Mucosa of stomach (tissue), 1 donor: ENCODE results near the gene FTSJ3.
"Not testable (repeated sequence)": the region's sequence is repeated elsewhere in the genome, so short reads cannot be mapped to it uniquely, and the experiment has no call there.

ENCODE experiments used
- H3K27me3 ChIP-seq: one replicate; pipeline ENCODE4 v1.7.0; 2013; ENCODE audit warnings: mild to moderate bottlenecking, low read length; ENCODE audit not compliant: control insufficient read depth, insufficient read depth
- H3K36me3 ChIP-seq: one replicate; pipeline ENCODE4 v1.7.0; 2013; ENCODE audit warnings: low read length; ENCODE audit not compliant: control insufficient read depth, insufficient read depth
- H3K4me1 ChIP-seq: one replicate; pipeline ENCODE4 v1.7.0; 2013; ENCODE audit warnings: mild to moderate bottlenecking, low read length; ENCODE audit not compliant: control insufficient read depth, insufficient read depth
- H3K4me3 ChIP-seq: one replicate; pipeline ENCODE4 v1.7.0; 2013; ENCODE audit warnings: low read length
- H3K9ac ChIP-seq: one replicate; pipeline ENCODE4 v1.7.0; 2013; ENCODE audit warnings: mild to moderate bottlenecking, low read length, moderate library complexity
- H3K9me3 ChIP-seq: one replicate; pipeline ENCODE4 v1.7.0; 2013; ENCODE audit warnings: mild to moderate bottlenecking, low read length, moderate library complexity; ENCODE audit not compliant: control insufficient read depth
- donor health status: Pancreatic carcinoma.

The FTSJ3 gene

DNA sequence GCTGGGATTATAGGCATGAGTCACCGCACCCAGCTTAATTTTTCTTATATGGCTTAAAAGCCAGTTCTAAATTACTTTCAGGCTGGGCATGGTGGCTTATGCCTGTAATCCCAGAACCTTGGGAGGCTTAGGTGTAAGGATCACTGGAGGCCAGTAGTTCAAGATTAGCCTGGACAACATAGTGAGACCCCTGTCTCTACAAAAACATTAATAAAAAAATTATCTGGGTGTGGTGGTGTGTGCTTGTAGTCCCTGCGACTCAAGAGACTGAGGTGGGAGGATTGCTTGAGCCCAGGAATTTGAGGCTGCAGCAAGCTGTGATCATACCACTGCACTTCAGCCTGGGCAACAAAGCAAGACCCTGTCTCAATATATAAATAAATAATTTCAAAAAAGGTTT lies 25.8 kb upstream of the FTSJ3 start:
- Histone ChIP-seq H3K9ac (no peak overlapping the region), H3K27me3 (no peaks in the 10 kb centered on the region)

DNA sequence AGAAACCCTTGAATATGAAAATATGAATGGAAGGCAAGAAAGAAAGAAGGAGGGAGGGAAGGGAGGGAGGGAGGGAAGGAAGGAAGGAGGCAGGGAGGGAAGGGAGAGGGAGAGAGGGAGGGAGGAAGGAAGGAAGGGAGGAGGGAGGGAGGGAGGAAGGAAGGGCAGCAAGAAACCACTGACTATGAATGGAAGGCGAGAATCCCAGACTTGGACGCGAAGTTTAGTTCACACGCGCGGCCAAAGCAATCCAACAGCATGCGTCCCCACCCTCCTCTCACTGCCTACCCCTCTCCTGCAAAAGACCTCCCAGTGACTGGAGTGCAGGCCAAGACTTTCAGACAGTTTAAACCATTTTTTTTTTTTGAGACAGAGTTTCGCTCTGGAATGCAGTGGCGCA lies 22.9 kb upstream of the FTSJ3 start:
- no peaks in the 10 kb centered on the region for H3K4me1 ChIP-seq
- H3K27me3 ChIP-seq: no peaks in the 10 kb centered on the region
- no peaks in the 10 kb centered on the region for H3K36me3 ChIP-seq
- no peak overlapping the region for H3K4me3 ChIP-seq
- H3K9ac ChIP-seq: no peak overlapping the region
- H3K9me3 ChIP-seq: no peaks in the 10 kb centered on the region

More for the DNA sequence above, 25.8 kb upstream of the FTSJ3 start:
- no peak overlapping the region for H3K4me3 ChIP-seq
- no peaks in the 10 kb centered on the region for H3K4me1 ChIP-seq
- H3K36me3 ChIP-seq: no peaks in the 10 kb centered on the region
- no peaks in the 10 kb centered on the region for H3K9me3 ChIP-seq

DNA sequence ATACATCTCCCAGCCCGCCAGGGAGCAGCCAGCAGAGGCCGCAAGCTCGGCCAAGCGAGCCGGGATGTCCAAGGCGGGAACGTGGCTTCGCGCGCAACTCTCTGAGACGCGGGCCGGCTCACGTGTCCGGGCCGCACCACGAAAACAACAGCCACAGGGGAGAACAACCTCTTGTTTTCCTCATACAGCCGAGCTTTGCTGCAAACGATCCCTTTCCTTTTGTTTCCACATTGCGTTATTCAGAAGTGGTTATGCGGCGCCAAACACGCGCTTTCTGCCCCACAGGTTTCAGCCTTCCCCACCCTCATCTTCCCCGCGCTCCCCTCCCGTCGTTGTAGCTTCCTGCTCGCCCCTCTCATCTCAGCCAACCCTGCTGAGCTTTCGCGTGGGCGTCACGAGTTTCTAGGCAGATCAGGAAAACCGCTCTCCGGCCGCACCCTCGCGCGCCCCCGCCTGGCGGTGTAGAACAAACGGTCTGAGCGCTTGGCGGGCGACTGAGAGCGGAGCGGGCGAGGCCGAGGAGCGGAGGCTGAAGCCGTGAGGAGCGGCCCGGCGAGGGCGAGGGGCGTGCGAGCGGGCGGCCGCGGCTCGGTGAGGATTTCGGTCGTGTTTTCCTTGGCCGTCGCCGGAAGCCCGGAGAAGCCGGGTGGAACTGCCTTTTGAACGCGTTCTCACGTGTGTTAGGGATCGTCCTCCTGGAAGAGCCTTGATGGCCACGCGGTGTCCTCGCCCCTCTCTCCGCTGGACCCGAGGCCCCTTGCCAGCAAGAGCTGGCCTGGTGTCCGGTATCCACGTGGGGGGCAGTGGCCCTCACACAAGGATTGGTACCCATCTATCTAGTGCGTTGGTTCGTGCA lies 21.6 kb upstream of the FTSJ3 start:
- Histone ChIP-seq H3K36me3 (no peaks in the 10 kb centered on the region), H3K4me3 (no peak overlapping the region), H3K27me3 (no peaks in the 10 kb centered on the region), H3K4me1 (no peaks in the 10 kb centered on the region), H3K9me3 (no peaks in the 10 kb centered on the region), H3K9ac (no peak overlapping the region)

DNA sequence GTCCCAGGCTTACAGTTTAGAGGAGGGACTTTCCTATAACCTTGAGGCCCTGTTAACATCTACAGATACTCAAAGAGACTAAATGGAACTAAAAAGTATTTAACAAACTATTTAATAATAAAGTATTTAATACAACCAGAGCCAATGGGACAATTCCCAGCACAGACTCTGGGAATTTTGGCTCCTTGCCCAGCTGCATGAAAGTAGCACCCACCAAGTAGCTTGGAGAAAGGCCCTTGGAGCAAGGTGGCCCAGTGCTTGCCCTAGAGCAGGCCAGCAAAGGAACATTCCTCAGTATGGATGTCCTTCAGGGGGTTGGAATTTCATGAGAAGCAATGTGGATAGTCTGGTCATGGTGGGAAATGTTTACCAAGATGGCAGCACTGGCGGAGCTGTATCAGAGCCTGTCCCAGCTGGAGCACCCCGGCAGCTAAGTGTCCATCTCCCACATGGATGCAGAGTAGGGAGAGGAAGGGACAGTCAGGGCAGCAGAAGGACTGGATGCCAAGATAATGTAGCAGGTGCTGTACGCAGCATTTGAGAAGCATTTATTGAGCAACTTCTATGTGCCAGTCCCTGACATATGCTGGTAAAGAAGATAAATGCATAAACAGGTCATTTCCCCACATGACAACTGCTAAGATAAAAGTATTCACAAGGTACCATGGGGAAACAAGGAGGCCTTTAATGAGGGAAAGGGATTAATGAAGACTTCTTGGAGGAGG lies 20.2 kb upstream of the FTSJ3 start:
- no peaks in the 10 kb centered on the region for H3K36me3 ChIP-seq
- no peaks in the 10 kb centered on the region for H3K27me3 ChIP-seq
- no peaks in the 10 kb centered on the region for H3K4me1 ChIP-seq
- H3K4me3 ChIP-seq: no peak overlapping the region
- H3K9me3 ChIP-seq: no peaks in the 10 kb centered on the region
- H3K9ac ChIP-seq: no peak overlapping the region

DNA sequence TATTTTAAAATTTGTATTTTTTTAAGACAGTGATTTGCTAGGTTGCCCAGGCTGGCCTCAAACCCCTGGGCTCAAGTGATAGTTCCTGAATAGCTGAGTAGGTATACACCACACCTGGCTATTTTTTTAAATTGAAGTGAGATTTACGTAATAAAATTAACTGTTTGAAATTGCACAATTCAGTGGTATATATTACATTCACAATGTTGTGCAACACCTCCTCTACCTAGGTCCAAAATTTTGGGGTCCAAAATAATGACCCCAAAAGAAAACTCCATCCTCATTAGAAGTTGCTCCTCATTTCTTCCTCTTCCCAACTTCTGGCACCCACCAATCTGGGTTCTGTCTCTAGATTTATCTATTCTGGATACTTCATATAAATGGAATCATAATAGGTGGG lies 18.0 kb upstream of the FTSJ3 start:
- H3K4me1 ChIP-seq: peaks cover 10% of the 10 kb centered on the region
- no peak overlapping the region for H3K4me3 ChIP-seq
- no peaks in the 10 kb centered on the region for H3K9me3 ChIP-seq
- H3K27me3 ChIP-seq: no peaks in the 10 kb centered on the region
- no peaks in the 10 kb centered on the region for H3K36me3 ChIP-seq
- no peak overlapping the region for H3K9ac ChIP-seq

DNA sequence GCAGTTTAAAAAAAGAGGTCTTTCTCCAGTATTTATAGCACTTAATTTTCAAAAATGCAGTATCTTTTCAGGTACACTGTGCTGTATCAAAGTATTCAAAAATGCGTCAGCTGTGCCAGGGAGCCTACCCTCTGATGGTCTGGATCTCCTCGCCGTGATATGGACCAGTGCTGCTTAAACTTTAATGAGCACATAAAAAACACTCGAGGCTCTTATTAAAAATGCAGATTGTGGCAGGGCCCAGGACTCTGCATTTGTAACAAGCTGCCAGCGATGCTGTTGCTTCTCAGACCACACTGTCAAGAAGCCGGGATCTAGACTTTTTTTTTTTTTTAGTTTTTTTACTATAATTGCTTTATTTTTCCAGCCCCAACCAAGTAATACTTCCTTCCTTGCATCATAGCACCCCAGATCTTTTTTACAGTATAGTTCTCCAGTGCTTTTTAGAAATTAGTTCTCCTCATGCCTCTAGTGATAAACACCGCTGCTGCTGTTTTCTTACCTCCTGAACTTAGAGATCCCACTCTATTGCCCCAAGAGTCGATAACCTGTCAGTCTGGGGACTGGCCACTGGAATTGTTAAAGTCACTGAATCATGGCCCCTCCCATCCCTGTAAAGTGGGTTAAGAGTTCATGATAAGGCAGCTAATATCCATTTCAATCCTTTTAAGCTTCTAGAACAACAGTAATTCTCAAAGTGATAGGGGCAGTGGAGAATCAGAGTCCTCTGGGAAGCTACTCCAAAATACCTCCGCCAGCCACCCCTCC lies 16.6 kb upstream of the FTSJ3 start:
- H3K4me3 ChIP-seq: no peak overlapping the region
- no peaks in the 10 kb centered on the region for H3K27me3 ChIP-seq
- H3K36me3 ChIP-seq: no peaks in the 10 kb centered on the region
- H3K4me1 ChIP-seq: peaks cover 23% of the 10 kb centered on the region
- no peaks in the 10 kb centered on the region for H3K9me3 ChIP-seq
- peak overlapping the region; percentile 70 for H3K9ac ChIP-seq

DNA sequence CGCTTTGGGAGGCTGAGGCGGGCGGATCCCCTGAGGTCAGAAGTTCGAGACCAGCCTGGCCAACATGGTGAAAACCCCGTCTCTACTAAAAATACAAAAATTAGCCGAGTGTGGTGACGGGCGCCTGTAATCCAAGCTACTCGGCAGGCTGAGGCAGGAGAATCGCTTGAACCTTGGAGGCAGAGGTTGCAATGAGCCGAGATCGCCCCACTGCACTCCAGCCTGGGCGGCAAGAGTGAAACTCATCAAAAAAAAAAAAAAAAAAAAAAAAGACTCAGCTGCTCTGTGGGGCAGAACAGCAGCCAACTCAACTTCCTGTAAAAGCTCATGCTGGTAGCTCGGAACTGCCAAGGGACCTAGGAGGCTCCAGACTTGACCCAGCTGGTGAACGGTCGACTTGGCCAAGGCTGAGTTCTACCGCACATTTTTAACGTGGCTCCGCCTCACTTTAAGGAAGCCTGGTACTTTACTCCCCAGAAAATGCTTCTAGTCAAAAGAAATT lies 16.0 kb upstream of the FTSJ3 start:
- Histone ChIP-seq H3K9ac (peak overlapping the region; percentile 70), H3K4me1 (peaks cover 30% of the 10 kb centered on the region), H3K4me3 (peak overlapping the region; percentile 37)
- not testable (repeated sequence) for H3K36me3 ChIP-seq, H3K27me3 ChIP-seq, H3K9me3 ChIP-seq

DNA sequence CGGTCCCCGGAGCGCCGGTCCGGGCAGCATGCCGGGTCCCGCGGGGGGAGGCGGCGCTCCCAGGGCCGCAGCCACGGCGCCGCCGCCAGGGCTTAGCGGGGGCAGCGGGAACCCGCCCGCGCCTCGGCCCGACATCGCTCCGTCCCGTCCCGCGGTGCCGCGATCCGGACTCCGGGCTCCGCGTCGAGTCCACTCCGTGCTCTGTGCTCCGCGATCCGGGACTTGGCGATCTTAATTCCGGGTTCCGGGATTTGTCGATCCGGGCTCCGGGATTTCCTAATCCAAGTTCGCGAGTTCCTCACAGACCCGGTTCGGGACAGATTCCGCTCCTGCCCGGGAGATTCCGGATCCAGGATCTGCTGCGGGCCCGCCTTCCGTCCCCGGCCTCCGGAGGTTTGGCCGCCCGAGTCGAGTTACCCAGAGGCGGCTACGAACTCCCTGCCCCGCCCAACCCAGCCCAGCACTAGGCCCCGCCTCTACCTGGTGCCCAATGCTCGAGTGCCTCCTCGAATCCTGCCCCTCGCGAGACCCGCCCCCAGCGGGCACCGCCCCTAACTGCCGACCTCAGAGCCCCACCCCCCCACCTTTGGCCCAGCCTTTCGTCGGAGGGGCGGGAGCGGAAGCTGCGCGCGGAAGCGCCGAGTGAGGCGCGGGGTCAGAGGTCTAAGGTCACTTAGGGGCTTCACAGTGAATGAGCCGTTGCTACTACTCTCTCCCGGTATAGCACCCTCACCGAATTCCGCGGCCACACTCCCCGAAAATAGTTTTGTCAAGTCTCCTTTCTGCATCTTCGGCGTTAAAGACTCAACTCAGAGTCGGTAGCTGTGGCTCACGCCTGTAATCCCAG lies 15.3 kb upstream of the FTSJ3 start, which contains the start of gene SMARCD2:
TSS of gene SMARCD2 (minus strand) at position 146 of the 847 bp plus-strand sequence. CDS start at position 135, 11 bp downstream.
- H3K36me3 ChIP-seq: no peaks in the 10 kb centered on the region
- H3K4me1 ChIP-seq: peaks cover 36% of the 10 kb centered on the region
- H3K9ac ChIP-seq: peak within 1 kb of the TSS; percentile 91
- no peaks in the 10 kb centered on the region for H3K27me3 ChIP-seq
- H3K4me3 ChIP-seq: peak within 1 kb of the TSS; percentile 86
- no peaks in the 10 kb centered on the region for H3K9me3 ChIP-seq

DNA sequence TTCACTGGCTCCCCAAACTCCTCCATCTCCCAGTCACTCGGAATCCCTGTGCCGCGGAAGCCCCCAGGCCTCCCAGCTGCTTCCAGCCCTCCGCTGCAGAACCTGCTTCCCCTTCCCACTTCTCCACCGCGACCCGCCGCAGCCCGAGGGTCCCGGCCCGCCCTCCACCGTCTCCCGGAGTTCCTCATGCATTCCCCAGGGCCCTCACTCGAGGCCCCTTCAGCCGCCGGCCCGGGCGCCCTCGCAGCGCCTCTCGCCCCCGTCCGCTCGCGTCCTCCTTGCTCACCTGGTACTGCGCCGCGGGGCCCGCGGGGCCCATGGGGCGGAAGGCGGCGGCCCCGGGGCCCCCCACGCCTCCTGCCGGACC lies 14.7 kb upstream of the FTSJ3 start:
- Histone ChIP-seq H3K4me3 (peak overlapping the region; percentile 86), H3K9me3 (no peaks in the 10 kb centered on the region), H3K9ac (peak overlapping the region; percentile 91), H3K36me3 (no peaks in the 10 kb centered on the region), H3K27me3 (no peaks in the 10 kb centered on the region), H3K4me1 (peaks cover 36% of the 10 kb centered on the region)

DNA sequence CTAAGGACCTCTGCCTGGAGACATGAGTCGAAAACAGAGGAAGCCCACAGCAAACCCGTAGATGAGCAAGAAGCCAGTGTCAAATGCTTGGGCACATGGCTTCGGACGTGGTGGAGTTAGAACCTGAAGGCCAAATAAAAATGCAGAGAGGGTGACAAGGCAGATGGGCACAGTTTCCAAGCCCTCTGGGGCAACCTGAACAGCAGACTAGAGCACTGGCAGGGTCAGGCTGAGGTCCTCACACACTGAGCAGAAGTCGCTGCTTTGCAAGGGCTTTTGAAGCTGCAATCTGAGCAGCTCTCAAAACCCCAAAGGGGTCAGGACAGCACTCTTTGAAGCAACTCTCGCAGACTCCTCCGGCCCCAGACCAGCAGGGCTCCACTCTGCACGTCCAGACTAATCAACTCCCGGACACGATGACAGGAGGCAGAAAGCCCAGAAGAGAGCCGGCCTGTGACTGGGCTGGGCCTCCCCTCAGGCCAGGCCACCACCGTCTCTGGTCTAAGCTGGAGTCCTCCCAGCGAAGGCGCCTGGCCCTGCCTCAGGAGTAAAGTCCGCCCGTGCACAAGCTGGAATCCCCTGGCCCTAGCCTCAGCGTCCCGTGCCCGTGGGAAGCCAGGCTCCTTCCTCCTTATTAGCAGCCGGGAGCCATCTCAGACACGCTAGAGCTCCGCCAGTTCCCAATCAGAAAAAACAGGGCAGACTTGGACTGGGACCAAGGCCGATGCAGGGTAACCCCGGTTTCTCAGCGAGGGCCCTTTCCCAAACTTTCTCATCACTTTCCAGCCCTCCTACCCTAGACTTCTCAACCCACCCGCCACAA lies 14.1 kb upstream of the FTSJ3 start:
- Histone ChIP-seq H3K4me1 (peaks cover 36% of the 10 kb centered on the region), H3K9me3 (no peaks in the 10 kb centered on the region), H3K36me3 (no peaks in the 10 kb centered on the region), H3K4me3 (peak overlapping the region; percentile 86), H3K9ac (peak overlapping the region; percentile 91), H3K27me3 (no peaks in the 10 kb centered on the region)
